A549 (cell line): Measurements from ENCODE around the gene GATC.

Experiments
- POLR2A ChIP-seq: IDR thresholded peaks from 2 replicates; pipeline ENCODE4 v1.6.1; 2012; ENCODE audit warnings: mild to moderate bottlenecking, low read length
- TF ChIP-seq, protein P1 (sequence below): fragments of >200 bp; sonication (Bioruptor Twin); formaldehyde crosslinking; IDR thresholded peaks from 3 replicates; pipeline ENCODE4 v1.5.1; 2016

DNA sequence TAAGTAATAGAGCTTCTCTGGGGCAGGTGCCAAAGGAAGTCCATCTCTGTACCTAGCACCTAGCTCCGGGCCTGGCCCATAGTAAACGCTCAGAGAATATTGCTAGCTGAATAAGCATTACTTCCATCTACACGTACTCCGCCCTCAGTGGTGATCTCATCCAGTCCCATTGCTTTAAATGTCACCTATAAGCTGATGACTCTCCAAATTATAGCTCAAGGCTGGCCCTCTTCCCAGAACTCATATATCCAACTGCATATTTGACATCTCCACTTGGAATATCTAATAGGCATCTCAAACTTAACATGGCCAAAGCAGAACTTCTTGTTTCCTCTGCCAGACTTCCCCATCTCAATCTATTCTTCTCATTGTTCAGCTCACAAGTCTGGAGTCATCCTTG is 42.8 kb downstream of the GATC start:
- no peak for TF ChIP-seq POLR2A
- TF ChIP-seq, protein P1, sequence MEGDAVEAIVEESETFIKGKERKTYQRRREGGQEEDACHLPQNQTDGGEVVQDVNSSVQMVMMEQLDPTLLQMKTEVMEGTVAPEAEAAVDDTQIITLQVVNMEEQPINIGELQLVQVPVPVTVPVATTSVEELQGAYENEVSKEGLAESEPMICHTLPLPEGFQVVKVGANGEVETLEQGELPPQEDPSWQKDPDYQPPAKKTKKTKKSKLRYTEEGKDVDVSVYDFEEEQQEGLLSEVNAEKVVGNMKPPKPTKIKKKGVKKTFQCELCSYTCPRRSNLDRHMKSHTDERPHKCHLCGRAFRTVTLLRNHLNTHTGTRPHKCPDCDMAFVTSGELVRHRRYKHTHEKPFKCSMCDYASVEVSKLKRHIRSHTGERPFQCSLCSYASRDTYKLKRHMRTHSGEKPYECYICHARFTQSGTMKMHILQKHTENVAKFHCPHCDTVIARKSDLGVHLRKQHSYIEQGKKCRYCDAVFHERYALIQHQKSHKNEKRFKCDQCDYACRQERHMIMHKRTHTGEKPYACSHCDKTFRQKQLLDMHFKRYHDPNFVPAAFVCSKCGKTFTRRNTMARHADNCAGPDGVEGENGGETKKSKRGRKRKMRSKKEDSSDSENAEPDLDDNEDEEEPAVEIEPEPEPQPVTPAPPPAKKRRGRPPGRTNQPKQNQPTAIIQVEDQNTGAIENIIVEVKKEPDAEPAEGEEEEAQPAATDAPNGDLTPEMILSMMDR, result no peak
